CD14-positive monocyte (primary cell): ENCODE measurements around the gene SMPDL3A. TPM values are rescaled to one million over a fixed set of nuclear protein-coding genes. Genes with fewer than 3 reads are reported as not detected.

ENCODE experiments used
- DNase-seq, 3 donors: peaks; one replicate each; pipeline ENCODE4 v3.0.0-alpha.2; 2011 to 2022
- H2AFZ ChIP-seq: 2 replicates; pipeline ENCODE4 v1.6.0; 2012; ENCODE audit warnings: mild to moderate bottlenecking, low read depth, low read length, inconsistent platforms; ENCODE audit not compliant: insufficient read depth, poor library complexity, severe bottlenecking
- H3K27ac ChIP-seq, 2 donors: 1 replicate in 1 of 2; 2 replicates in 1 of 2; pipeline ENCODE4 v1.5.1; 2012 to 2013; ENCODE audit warnings: low read length in 2 of 2, control low read depth in 1 of 2, inconsistent platforms in 1 of 2, low read depth in 1 of 2, mild to moderate bottlenecking in 1 of 2
- H3K27me3 ChIP-seq, 2 donors: one replicate each; pipeline versions ENCODE4 v1.6.0 to v1.6.1; 2011 to 2013; ENCODE audit warnings: low read length in 2 of 2; ENCODE audit not compliant: control insufficient read depth in 2 of 2, insufficient read depth in 2 of 2
- H3K36me3 ChIP-seq, 2 donors: replicated peaks in 1 of 2; 1 replicate in 1 of 2; 2 replicates in 1 of 2; pipeline versions ENCODE4 v1.5.1 to v1.6.1; 2012 to 2013; ENCODE audit warnings: low read length in 2 of 2, control low read depth in 1 of 2, inconsistent platforms in 1 of 2, mild to moderate bottlenecking in 1 of 2; ENCODE audit not compliant: insufficient read depth in 2 of 2, control insufficient read depth in 1 of 2
- H3K4me1 ChIP-seq, 2 donors: 1 replicate in 1 of 2; 2 replicates in 1 of 2; pipeline versions ENCODE4 v1.5.1 to v1.6.1; 2012 to 2013; ENCODE audit warnings: low read length in 2 of 2, control low read depth in 1 of 2, inconsistent platforms in 1 of 2, mild to moderate bottlenecking in 1 of 2, moderate library complexity in 1 of 2; ENCODE audit not compliant: insufficient read depth in 2 of 2, control insufficient read depth in 1 of 2
- H3K4me2 ChIP-seq: replicated peaks from 2 replicates; pipeline ENCODE3; 2012; ENCODE audit warnings: low read length, moderate library complexity, mild to moderate bottlenecking; ENCODE audit not compliant: poor library complexity, severe bottlenecking; ENCODE audit errors: extremely low read depth
- H3K4me3 ChIP-seq, 3 experiments: fragments of 200-600 bp in 1 of 3; sonication (generic) in 1 of 3; replicated peaks in 1 of 3; 1 replicate in 2 of 3; 2 replicates in 1 of 3; pipeline ENCODE4 v1.5.1; 2011 to 2013; ENCODE audit warnings: low read length in 3 of 3, mild to moderate bottlenecking in 3 of 3, control low read depth in 2 of 3, low read depth in 2 of 3, inconsistent platforms in 1 of 3, moderate library complexity in 1 of 3
- H3K79me2 ChIP-seq: 2 replicates; pipeline ENCODE4 v1.6.0; 2012; ENCODE audit warnings: mild to moderate bottlenecking, control low read depth, inconsistent platforms, low read length, moderate library complexity; ENCODE audit not compliant: insufficient read depth
- H3K9ac ChIP-seq: 2 replicates; pipeline ENCODE4 v1.6.0; 2017; ENCODE audit warnings: low read length, mild to moderate bottlenecking; ENCODE audit not compliant: insufficient read depth, poor library complexity, severe bottlenecking
- H3K9me3 ChIP-seq, 2 donors: replicated peaks in 1 of 2; 1 replicate in 1 of 2; 2 replicates in 1 of 2; pipeline versions ENCODE4 v1.5.1 to v1.6.1; 2012 to 2013; ENCODE audit warnings: low read length in 2 of 2, control low read depth in 1 of 2; ENCODE audit not compliant: control insufficient read depth in 1 of 2, insufficient read depth in 1 of 2
- H4K20me1 ChIP-seq: 2 replicates; pipeline ENCODE4 v1.6.0; 2012; ENCODE audit warnings: mild to moderate bottlenecking, low read length, control low read depth, moderate library complexity; ENCODE audit not compliant: insufficient read depth
- H3K27ac Mint-ChIP-seq, 7 donors: one replicate each; pipeline ENCODE4 v1.8.0; 2020; ENCODE audit warnings: mild to moderate bottlenecking in 7 of 7, mixed read lengths in 7 of 7, moderate library complexity in 6 of 7, inconsistent platforms in 2 of 7
- H3K27me3 Mint-ChIP-seq, 3 donors: one replicate each; pipeline ENCODE4 v1.8.0; 2021 to 2022; ENCODE audit warnings: low read depth in 3 of 3, mild to moderate bottlenecking in 3 of 3, mixed read lengths in 3 of 3, moderate library complexity in 3 of 3, inconsistent platforms in 1 of 3
- H3K36me3 Mint-ChIP-seq, 2 donors: one replicate each; pipeline ENCODE4 v1.8.0; 2020; ENCODE audit warnings: mixed read lengths in 2 of 2, inconsistent platforms in 1 of 2, mild to moderate bottlenecking in 1 of 2
- H3K4me1 Mint-ChIP-seq: one replicate; pipeline ENCODE4 v1.8.0; 2020; ENCODE audit warnings: mild to moderate bottlenecking, mixed read lengths
- H3K4me3 Mint-ChIP-seq, 2 donors: one replicate each; pipeline ENCODE4 v1.8.0; 2020; ENCODE audit warnings: mild to moderate bottlenecking in 2 of 2, mixed read lengths in 2 of 2, moderate library complexity in 1 of 2
- H3K9me3 Mint-ChIP-seq, 7 donors: one replicate each; pipeline ENCODE4 v1.8.0; 2020 to 2022; ENCODE audit warnings: mixed read lengths in 7 of 7, mild to moderate bottlenecking in 6 of 7, moderate library complexity in 6 of 7, inconsistent platforms in 2 of 7
- WGBS: methylation state at CpG from one replicate; pipeline ENCODE4 v1.1.5; 2013; ENCODE audit warnings: missing lambda C conversion rate; ENCODE audit not compliant: insufficient coverage; 5-methylcytosine and 5-hydroxymethylcytosine counted together
- intact Hi-C, 2 donors: fragments of 100-400 bp; cut with micrococcal nuclease; formaldehyde crosslinking; loops; one replicate each; pipeline versions ENCODE4 v1.15.0 to v1.15.1; 2023
- polyA plus RNA-seq, 3 donors: library from polyadenylated mRNA; depleted of rRNA in 1 of 3; unstranded in 2 of 3; stranded (reverse) in 1 of 3; fragments of 300-500 nt in 2 of 3; fragments of >200 nt in 1 of 3; fragmentation: Illumina TruSeq in 2 of 3; gene quantifications; 1 replicate in 2 of 3; 2 replicates in 1 of 3; pipeline ENCODE4 v1.2.3, GENCODE V29; 2012 to 2021
- TF ChIP-seq, protein P1 (sequence below): fragments of 200-600 bp; IDR thresholded peaks from one replicate; pipeline ENCODE4 v1.8.0; 2022; ENCODE audit warnings: antibody characterized with exemption, mild to moderate bottlenecking

Gene SMPDL3A
- polyA plus RNA-seq, 3 donors, result 21.3 to 30.1 (median 21.7) TPM

DNA sequence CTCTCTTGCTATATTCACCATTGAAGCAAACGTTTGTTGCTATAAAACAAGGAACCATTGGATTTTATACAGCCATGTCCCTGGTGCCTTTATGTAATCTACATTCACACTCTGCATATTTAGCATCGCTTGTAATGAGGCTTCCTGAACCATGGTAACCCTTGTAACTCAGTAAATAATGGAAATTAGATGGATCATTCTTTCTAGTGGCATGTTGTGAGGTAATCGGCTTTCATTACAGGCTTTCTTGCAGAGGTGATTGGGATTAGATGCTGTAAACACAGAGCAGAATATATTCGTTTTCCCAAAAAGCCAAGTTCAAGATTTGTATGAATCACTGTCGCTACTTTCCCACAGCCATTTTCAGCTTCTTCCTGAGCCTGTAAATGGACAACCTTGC, 36.1 kb downstream of the SMPDL3A start:
- Mint-ChIP-seq H3K27me3 (peaks cover 9 to 12% (median 9%) of the 10 kb centered on the region in 3 donors), H3K4me1 (no peaks in the 10 kb centered on the region), H3K9me3 (peaks cover 0 to 3% (median 0%) of the 10 kb centered on the region in 7 donors), H3K4me3 (no peak overlapping the region), H3K36me3 (no peaks in the 10 kb centered on the region), H3K27ac (no peak overlapping the region)
- Histone ChIP-seq H3K4me2 (no peak overlapping the region), H3K27ac (no peak overlapping the region), H3K9me3 (no peaks in the 10 kb centered on the region), H4K20me1 (no peaks in the 10 kb centered on the region), H3K4me1 (no peaks in the 10 kb centered on the region), H3K79me2 (no peaks in the 10 kb centered on the region), H3K4me3 (no peak overlapping the region), H2AFZ (no peak overlapping the region), H3K9ac (no peak overlapping the region), H3K27me3 (peaks cover 7 to 16% of the 10 kb centered on the region in 2 donors), H3K36me3 (no peaks in the 10 kb centered on the region)
- no peak for DNase-seq
- 100% methylated on average over 2 of the region's 5 CpGs for WGBS
- TF ChIP-seq, protein P1, sequence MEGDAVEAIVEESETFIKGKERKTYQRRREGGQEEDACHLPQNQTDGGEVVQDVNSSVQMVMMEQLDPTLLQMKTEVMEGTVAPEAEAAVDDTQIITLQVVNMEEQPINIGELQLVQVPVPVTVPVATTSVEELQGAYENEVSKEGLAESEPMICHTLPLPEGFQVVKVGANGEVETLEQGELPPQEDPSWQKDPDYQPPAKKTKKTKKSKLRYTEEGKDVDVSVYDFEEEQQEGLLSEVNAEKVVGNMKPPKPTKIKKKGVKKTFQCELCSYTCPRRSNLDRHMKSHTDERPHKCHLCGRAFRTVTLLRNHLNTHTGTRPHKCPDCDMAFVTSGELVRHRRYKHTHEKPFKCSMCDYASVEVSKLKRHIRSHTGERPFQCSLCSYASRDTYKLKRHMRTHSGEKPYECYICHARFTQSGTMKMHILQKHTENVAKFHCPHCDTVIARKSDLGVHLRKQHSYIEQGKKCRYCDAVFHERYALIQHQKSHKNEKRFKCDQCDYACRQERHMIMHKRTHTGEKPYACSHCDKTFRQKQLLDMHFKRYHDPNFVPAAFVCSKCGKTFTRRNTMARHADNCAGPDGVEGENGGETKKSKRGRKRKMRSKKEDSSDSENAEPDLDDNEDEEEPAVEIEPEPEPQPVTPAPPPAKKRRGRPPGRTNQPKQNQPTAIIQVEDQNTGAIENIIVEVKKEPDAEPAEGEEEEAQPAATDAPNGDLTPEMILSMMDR, result no peak
- intact Hi-C loops, result no loop called here

DNA sequence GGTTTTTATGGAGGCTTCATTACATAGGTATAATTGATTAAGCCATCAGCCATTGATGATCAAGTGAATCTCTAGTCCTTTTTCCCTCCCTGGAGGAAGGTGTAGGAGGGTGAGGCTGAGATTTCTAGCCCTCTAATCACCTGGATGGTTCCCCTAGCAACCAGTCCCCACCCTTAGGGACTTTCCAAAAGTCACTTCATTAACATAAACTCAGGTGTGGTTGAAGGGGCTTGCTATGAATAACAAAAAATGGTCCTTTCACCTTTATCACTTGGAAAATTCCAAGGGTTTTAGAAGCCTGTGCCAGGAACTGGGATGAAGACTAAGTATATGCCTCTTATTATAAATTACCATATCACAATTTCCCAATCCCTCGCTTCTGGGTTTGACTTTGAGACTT, 40.4 kb downstream of the SMPDL3A start:
- no peak for DNase-seq
- Mint-ChIP-seq H3K4me1 (no peaks in the 10 kb centered on the region), H3K36me3 (no peaks in the 10 kb centered on the region), H3K9me3 (peaks cover 0 to 2% (median 0%) of the 10 kb centered on the region in 7 donors), H3K27me3 (peaks cover 14 to 19% (median 17%) of the 10 kb centered on the region in 3 donors), H3K4me3 (no peak overlapping the region), H3K27ac (no peak overlapping the region)
- Histone ChIP-seq H3K4me3 (no peak overlapping the region), H3K36me3 (no peaks in the 10 kb centered on the region), H3K27me3 (peaks cover 10 to 16% of the 10 kb centered on the region in 2 donors), H3K9ac (no peak overlapping the region), H3K4me1 (no peaks in the 10 kb centered on the region), H4K20me1 (no peaks in the 10 kb centered on the region), H3K4me2 (no peak overlapping the region), H3K9me3 (no peaks in the 10 kb centered on the region), H3K27ac (no peak overlapping the region), H2AFZ (no peak overlapping the region), H3K79me2 (no peaks in the 10 kb centered on the region)
- TF ChIP-seq, protein P1, result no peak
- intact Hi-C loops, result no loop called here
- no CpG with 5 or more reads among the region's 1 CpG for WGBS
